22Rv1 (cell line): ENCODE results near the gene RHOXF2B.

Experiments used
- CTCF ChIP-seq: fragments of 450-650 bp; IDR thresholded peaks from 2 replicates; pipeline ENCODE4 v1.5.1; 2017; ENCODE audit warnings: mild to moderate bottlenecking
- ZFX ChIP-seq: fragments of 450-650 bp; IDR thresholded peaks from 2 replicates; pipeline ENCODE4 v1.6.1; 2017; ENCODE audit warnings: antibody characterized with exemption, borderline replicate concordance

GRCh38 chrX:120087289-120088017 is 10.0 kb upstream of the RHOXF2B start:
- no peak for TF ChIP-seq CTCF
- no peak for TF ChIP-seq ZFX
